GM18858 (cell line): Measurements from ENCODE around the gene CFP.

Source experiments
- ATAC-seq: cut with Tn5 transposase; IDR thresholded peaks from one replicate; pipeline ENCODE4 v1.9.1; 2021; ENCODE audit not compliant: unreplicated experiment

Gene CFP

DNA sequence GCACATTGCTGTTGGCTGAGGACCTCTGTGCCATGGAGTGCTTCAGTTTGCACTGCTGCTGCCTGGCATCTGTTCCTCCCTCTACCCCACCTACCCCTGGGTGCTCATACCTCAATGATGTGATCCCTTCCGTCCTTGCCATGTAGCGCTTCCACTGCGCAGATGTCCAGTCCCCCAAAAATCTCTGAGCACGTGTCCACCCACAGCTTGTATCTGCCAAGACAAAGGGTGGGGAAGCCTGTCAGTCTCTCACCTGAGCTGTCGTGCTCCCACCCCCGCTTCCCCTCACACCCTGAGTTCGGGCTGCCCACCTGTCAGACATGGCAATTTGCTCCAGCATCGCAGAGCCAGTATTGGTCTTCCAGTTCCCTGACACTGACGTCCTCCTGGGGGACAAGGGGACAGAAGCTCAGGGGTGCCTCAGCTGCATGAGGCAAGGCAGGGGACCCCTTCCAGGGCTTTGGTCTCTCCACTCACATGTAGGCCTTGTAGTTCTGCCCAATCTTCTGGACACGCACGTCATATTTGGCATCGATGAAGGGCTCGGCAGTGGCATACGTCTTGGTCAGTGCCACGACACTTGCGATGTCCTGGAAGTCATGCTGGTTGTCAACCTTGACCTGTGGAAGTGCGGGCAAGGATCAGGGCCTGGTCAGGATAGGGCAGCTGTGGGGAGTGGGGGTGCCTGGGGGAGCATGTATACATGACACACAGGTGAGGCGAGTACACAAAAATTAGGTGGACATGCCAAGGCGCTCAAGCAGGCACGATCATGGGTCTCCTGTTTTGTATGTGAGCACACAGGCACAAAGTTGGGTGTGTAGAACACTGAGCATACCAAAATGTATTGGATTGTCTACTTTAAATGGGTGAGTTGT, 53.5 kb downstream of the CFP start:
- no peak for ATAC-seq

DNA sequence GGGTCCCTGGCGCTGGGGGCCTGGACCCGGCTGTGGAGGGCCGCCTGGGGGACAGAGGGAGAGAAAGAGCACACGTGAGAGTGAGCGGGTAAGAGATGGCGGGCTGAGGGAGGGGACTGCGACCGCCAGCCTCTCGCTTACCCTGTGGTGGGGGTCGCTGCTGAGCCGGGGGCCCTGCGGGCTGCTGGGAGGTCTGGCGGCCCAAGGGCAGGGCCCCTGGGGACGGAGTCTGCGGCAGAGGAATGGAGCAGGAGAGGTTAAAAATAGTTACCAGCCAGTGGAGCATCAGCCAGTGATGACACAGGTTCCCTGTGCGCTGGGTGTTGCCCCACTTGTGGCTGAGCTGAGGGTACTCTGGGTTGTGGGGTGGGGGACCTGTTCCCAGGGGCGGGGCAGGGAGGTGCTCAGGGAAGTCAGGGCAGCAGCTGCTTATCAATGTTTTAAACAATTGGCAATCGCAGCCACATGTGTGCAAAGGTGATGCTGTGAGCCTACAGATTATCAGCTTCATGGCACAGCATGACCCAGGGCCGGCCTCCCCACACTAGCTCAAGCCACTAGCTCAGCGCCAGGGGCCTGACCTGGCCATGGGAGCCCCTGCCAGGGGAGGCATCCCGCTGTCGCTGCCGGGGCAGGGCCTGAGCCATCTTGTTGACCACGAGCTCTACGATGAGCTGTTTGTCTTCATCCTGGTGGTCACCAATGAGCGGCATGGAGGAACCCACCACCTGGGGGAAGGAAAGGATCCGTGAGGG, 55.0 kb downstream of the CFP start:
- no peak for ATAC-seq

DNA sequence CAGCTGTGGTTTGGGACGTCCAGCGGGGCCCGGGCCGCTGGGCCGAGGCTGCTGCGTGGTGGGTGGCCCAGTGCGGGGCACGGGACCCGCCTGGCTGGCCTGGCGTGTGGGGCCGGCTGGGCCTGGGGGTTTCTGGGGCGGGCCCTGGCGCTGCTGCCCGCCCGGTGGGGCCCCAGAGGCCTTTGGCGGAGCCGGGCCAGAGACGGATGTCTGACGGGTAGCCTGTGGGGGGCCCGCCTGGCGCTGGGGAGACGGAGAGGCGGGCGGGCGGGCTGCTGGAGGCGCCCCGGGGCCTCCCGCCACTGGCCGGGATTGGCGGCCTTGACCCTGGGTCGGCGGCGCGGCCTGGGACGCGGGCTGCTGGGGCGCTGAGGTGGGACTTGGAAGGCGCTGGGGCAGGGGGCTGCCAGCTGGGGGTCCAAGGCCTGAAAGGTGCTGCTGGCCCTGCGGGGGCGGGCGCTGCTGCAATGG, 55.6 kb downstream of the CFP start:
- ATAC-seq: no peak

DNA sequence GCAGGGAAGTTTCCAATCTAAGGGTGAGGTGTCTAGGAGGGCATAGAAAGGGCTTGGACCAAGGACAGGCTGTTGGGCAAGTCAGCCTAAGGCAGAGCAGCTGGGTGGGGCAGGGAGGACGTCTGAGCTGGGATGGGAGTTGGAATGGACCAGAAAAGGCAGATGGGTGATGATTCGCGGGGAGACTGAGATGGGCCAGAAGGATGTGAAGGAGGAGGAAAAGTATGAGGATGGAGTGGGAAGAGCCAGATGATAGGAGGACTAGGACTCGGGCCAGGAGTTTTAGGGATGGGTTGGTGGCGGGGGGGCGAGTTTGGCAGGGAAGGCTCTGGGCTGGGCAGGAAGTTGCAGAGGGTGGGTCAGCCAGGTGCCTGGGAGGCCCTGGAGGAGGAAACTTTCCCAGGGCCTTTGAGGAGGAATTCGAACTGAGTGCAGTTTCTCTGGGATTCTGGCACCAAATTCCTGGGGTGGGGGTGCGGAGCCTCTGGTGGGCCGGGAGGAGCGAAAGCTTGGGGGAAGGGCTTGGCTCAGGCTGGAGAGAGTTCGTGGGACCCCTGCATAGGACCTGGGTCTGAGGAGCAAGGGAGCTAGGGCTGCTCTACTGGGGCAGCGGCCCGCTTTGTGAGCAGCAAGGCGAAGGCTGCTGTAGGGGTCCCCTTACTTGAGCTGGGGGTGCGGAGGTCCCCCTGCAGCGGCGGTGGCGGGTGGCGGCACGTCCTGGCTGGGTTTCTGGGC, 56.2 kb downstream of the CFP start:
- ATAC-seq: no peak
